Activated T-helper 17 cell treated with anti-CD3 and anti-CD28 coated beads, Interleukin-2, amount 50 U/mL, for 72 hours (primary cell): ENCODE data around the gene TTC33. TPM values are rescaled to one million over a fixed set of nuclear protein-coding genes. Genes with fewer than 3 reads are reported as not detected.

Source experiments
- ATAC-seq: fragments of 150-1000 bp; cut with Tn5 transposase; replicated peaks from 2 replicates; pipeline ENCODE4 v1.10.0; 2021; ENCODE audit warnings: mild to moderate bottlenecking, moderate library complexity
- H3K27ac Mint-ChIP-seq: one replicate; pipeline ENCODE4 v1.8.0; 2022; ENCODE audit warnings: mixed read lengths
- H3K27me3 Mint-ChIP-seq: one replicate; pipeline ENCODE4 v1.8.0; 2022; ENCODE audit warnings: mixed read lengths
- H3K36me3 Mint-ChIP-seq: one replicate; pipeline ENCODE4 v1.8.0; 2022; ENCODE audit warnings: low read depth, mild to moderate bottlenecking, mixed read lengths
- H3K4me1 Mint-ChIP-seq: one replicate; pipeline ENCODE4 v1.8.0; 2022; ENCODE audit warnings: mixed read lengths
- H3K4me3 Mint-ChIP-seq: one replicate; pipeline ENCODE4 v1.8.0; 2022; ENCODE audit warnings: mild to moderate bottlenecking, mixed read lengths
- H3K9me3 Mint-ChIP-seq: one replicate; pipeline ENCODE4 v1.8.0; 2022; ENCODE audit warnings: mixed read lengths
- total RNA-seq, 2 donors: library from RNA; stranded (reverse); gene quantifications; one replicate each; pipeline ENCODE4 v1.2.3, GENCODE V29; 2022

The TTC33 gene
- total RNA-seq, 2 donors from 2014 or later, result 14.1 to 21.4 TPM

GRCh38 chr5:40685976-40686486 is 69.7 kb downstream of the TTC33 start:
- no peak for ATAC-seq
- Mint-ChIP-seq H3K27ac (peak overlapping the region; percentile 98), H3K36me3 (peaks cover 100% of the 10 kb centered on the region), H3K9me3 (no peaks in the 10 kb centered on the region), H3K4me3 (peak overlapping the region; percentile 92), H3K4me1 (peaks cover 37% of the 10 kb centered on the region), H3K27me3 (no peaks in the 10 kb centered on the region)

GRCh38 chr5:40685193-40685592 is 70.6 kb downstream of the TTC33 start:
- Mint-ChIP-seq H3K36me3 (peaks cover 100% of the 10 kb centered on the region), H3K4me3 (peak overlapping the region; percentile 92), H3K4me1 (peaks cover 31% of the 10 kb centered on the region), H3K9me3 (no peaks in the 10 kb centered on the region), H3K27ac (peak overlapping the region; percentile 98), H3K27me3 (no peaks in the 10 kb centered on the region)
- no peak for ATAC-seq

- Mint-ChIP-seq H3K27me3 (no peaks in the 10 kb centered on the region), H3K4me1 (peaks cover 25% of the 10 kb centered on the region), H3K9me3 (no peaks in the 10 kb centered on the region), H3K27ac (peak overlapping the region; percentile 98), H3K36me3 (peaks cover 100% of the 10 kb centered on the region), H3K4me3 (peak overlapping the region; percentile 92)
- no peak for ATAC-seq
These were observed 72.5 kb downstream of the TTC33 start for GRCh38 chr5:40683305-40683704.

- Mint-ChIP-seq H3K27ac (peak overlapping the region; percentile 98), H3K36me3 (peaks cover 95% of the 10 kb centered on the region), H3K4me3 (peak overlapping the region; percentile 92), H3K4me1 (peaks cover 23% of the 10 kb centered on the region), H3K27me3 (no peaks in the 10 kb centered on the region), H3K9me3 (no peaks in the 10 kb centered on the region)
- ATAC-seq, result peak; percentile 1
These were observed 73.4 kb downstream of the TTC33 start for GRCh38 chr5:40682154-40683017.

- H3K36me3 Mint-ChIP-seq, result peaks cover 87% of the 10 kb centered on the region
- no peaks in the 10 kb centered on the region for H3K27me3 Mint-ChIP-seq
- ATAC-seq, result no peak
These were observed 74.2 kb downstream of the TTC33 start for GRCh38 chr5:40681363-40682153.

GRCh38 chr5:40680741-40681362 is 74.9 kb downstream of the TTC33 start:
- peaks cover 80% of the 10 kb centered on the region for H3K36me3 Mint-ChIP-seq
- H3K27ac Mint-ChIP-seq, result peak overlapping the region; percentile 98
- H3K9me3 Mint-ChIP-seq, result no peaks in the 10 kb centered on the region
- no peak for ATAC-seq
- H3K4me1 Mint-ChIP-seq, result peaks cover 26% of the 10 kb centered on the region
- peak overlapping the region; percentile 92 for H3K4me3 Mint-ChIP-seq
- no peaks in the 10 kb centered on the region for H3K27me3 Mint-ChIP-seq

More at GRCh38 chr5:40681363-40682153, 74.2 kb downstream of the TTC33 start:
- peak overlapping the region; percentile 92 for H3K4me3 Mint-ChIP-seq
- peak overlapping the region; percentile 98 for H3K27ac Mint-ChIP-seq
- no peaks in the 10 kb centered on the region for H3K9me3 Mint-ChIP-seq
- H3K4me1 Mint-ChIP-seq, result peaks cover 29% of the 10 kb centered on the region

GRCh38 chr5:40679913-40680681 is 75.7 kb downstream of the TTC33 start, which contains the start of gene PTGER4:
TSS of gene PTGER4 (plus strand) at chr5:40679915. CDS start at chr5:40680994, 1,079 bp downstream.
- Mint-ChIP-seq H3K4me1 (peaks cover 27% of the 10 kb centered on the region), H3K36me3 (peaks cover 72% of the 10 kb centered on the region)

GRCh38 chr5:40679148-40679912 is 76.4 kb downstream of the TTC33 start:
- peaks cover 65% of the 10 kb centered on the region for H3K36me3 Mint-ChIP-seq
- no peaks in the 10 kb centered on the region for H3K27me3 Mint-ChIP-seq
- H3K27ac Mint-ChIP-seq, result peak overlapping the region; percentile 98
- H3K4me3 Mint-ChIP-seq, result peak overlapping the region; percentile 92
- no peaks in the 10 kb centered on the region for H3K9me3 Mint-ChIP-seq
- peak; percentile 66 for ATAC-seq
- H3K4me1 Mint-ChIP-seq, result peaks cover 32% of the 10 kb centered on the region

More at GRCh38 chr5:40679913-40680681, 75.7 kb downstream of the TTC33 start, which contains the start of gene PTGER4:
- H3K9me3 Mint-ChIP-seq, result no peaks in the 10 kb centered on the region
- peak within 1 kb of the TSS; percentile 98 for H3K27ac Mint-ChIP-seq
- ATAC-seq, result peak; percentile 5
- H3K4me3 Mint-ChIP-seq, result peak within 1 kb of the TSS; percentile 92
- H3K27me3 Mint-ChIP-seq, result no peaks in the 10 kb centered on the region

GRCh38 chr5:40678460-40679147 is 77.2 kb downstream of the TTC33 start:
- Mint-ChIP-seq H3K9me3 (no peaks in the 10 kb centered on the region), H3K4me1 (peaks cover 34% of the 10 kb centered on the region), H3K36me3 (peaks cover 57% of the 10 kb centered on the region), H3K27ac (peak overlapping the region; percentile 98), H3K27me3 (no peaks in the 10 kb centered on the region), H3K4me3 (peak overlapping the region; percentile 92)
- ATAC-seq, result no peak

GRCh38 chr5:40678026-40678425 is 77.7 kb downstream of the TTC33 start:
- peaks cover 34% of the 10 kb centered on the region for H3K4me1 Mint-ChIP-seq
- H3K9me3 Mint-ChIP-seq, result no peaks in the 10 kb centered on the region
- no peak for ATAC-seq
- H3K27me3 Mint-ChIP-seq, result no peaks in the 10 kb centered on the region
- H3K27ac Mint-ChIP-seq, result peak overlapping the region; percentile 98
- H3K4me3 Mint-ChIP-seq, result peak overlapping the region; percentile 92
- peaks cover 52% of the 10 kb centered on the region for H3K36me3 Mint-ChIP-seq

GRCh38 chr5:40677456-40677855 is 78.3 kb downstream of the TTC33 start:
- Mint-ChIP-seq H3K4me3 (peak overlapping the region; percentile 92), H3K4me1 (peaks cover 34% of the 10 kb centered on the region), H3K27ac (peak overlapping the region; percentile 85), H3K9me3 (no peaks in the 10 kb centered on the region), H3K27me3 (no peaks in the 10 kb centered on the region), H3K36me3 (peaks cover 46% of the 10 kb centered on the region)
- ATAC-seq, result no peak

- Mint-ChIP-seq H3K4me3 (peak overlapping the region; percentile 92), H3K4me1 (peaks cover 34% of the 10 kb centered on the region), H3K9me3 (no peaks in the 10 kb centered on the region), H3K27ac (peak overlapping the region; percentile 85), H3K27me3 (no peaks in the 10 kb centered on the region), H3K36me3 (peaks cover 39% of the 10 kb centered on the region)
- ATAC-seq, result no peak
These were observed 79.0 kb downstream of the TTC33 start for GRCh38 chr5:40676613-40677343.
